AG04450 (cell line): ENCODE measurements around the gene DCLK1. TPM values are rescaled to one million over a fixed set of nuclear protein-coding genes. Genes with fewer than 3 reads are reported as not detected.

Source experiments
- CTCF ChIA-PET: fragments of 300-600, 350-600 bp; formaldehyde crosslinking; extraction: SDS; loops from one replicate; lab custom pipeline; 2022; ENCODE audit warnings: antibody characterized with exemption, inconsistent platforms; lab: Charles Lee
- POLR2A ChIA-PET: fragments of 350-600 bp; formaldehyde crosslinking; extraction: SDS; loops from one replicate; lab custom pipeline; 2021; ENCODE audit warnings: antibody characterized with exemption, inconsistent platforms; lab: Yijun Ruan, JAX
- DNase-seq: peaks from one replicate; pipeline ENCODE4 v3.0.0-alpha.2; 2011; ENCODE audit warnings: low read depth, low spot score
- H3K27ac ChIP-seq: one replicate; pipeline ENCODE4 v1.5.1; 2012; ENCODE audit warnings: low read depth, low read length, control low read depth
- H3K27me3 ChIP-seq: one replicate; pipeline ENCODE4 v1.6.0; 2012; ENCODE audit warnings: low read length; ENCODE audit not compliant: control insufficient read depth, insufficient read depth
- H3K4me3 ChIP-seq: 2 replicates; pipeline ENCODE4 v1.5.1; 2011; ENCODE audit warnings: mild to moderate bottlenecking, low read depth, low read length, control low read depth
- H3K9me3 ChIP-seq: 2 replicates; pipeline ENCODE4 v1.5.1; 2012; ENCODE audit warnings: low read length; ENCODE audit not compliant: control insufficient read depth, insufficient read depth
- CTCF ChIP-seq: IDR thresholded peaks from 2 replicates; pipeline ENCODE4 v1.5.1; 2011; ENCODE audit warnings: low read depth, low read length, control low read depth, inconsistent platforms
- polyA plus RNA-seq: library from polyadenylated mRNA; depleted of rRNA; stranded (reverse); fragments of >200 nt; gene quantifications from 2 replicates; pipeline ENCODE4 v1.2.3, GENCODE V29; 2011

DCLK1 gene
- polyA plus RNA-seq, 1 experiment = not detected

DNA sequence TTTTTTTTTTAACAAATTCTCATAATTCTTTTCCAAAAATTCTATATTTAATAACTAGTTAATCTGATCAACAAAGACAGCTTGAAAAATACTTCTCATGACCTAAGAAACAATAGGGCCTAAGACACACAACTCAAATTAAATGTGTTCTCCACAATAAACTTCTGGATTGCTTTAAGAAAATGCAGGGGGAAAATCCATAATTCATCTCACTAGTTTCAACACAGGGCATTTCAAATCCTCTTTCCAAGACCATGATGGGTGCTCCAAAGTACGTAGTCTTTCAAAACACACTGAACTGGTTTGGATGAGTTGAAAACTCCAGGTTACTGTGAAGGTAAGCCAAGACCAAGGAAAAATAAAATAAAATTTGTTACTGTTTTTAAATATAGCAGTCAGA lies 62.6 kb downstream of the DCLK1 start:
- Histone ChIP-seq H3K27ac (no peak overlapping the region), H3K27me3 (no peaks in the 10 kb centered on the region), H3K9me3 (no peaks in the 10 kb centered on the region), H3K4me3 (no peak overlapping the region)
- DNase-seq = no peak
- POLR2A ChIA-PET = no interaction called here
- CTCF ChIA-PET = no interaction called here
- TF ChIP-seq CTCF = no peak

GRCh38 chr13:36067746-36068381 lies 63.3 kb downstream of the DCLK1 start:
- Histone ChIP-seq H3K27ac (no peak overlapping the region), H3K4me3 (no peak overlapping the region), H3K9me3 (no peaks in the 10 kb centered on the region), H3K27me3 (no peaks in the 10 kb centered on the region)
- no peak for TF ChIP-seq CTCF
- POLR2A ChIA-PET = no interaction called here
- CTCF ChIA-PET = no interaction called here
- DNase-seq = no peak

DNA sequence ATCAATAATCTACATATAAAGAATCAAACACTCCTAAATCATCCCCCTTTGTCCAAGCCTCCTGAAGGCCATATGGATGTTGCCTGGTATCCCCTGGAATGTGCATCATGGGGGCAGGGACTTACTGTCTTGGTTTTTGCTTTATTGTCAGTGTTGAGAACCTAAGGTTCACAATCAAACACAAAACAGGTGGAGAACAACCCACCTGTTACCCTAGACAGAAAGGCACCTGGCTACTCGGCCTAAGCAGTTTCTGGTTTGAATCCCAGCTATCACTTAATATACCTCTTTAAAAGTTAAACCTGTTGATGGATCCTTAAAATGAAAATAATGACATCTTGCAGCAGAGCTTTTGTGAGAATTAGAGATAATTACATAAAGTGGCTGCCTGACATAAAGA lies 68.9 kb downstream of the DCLK1 start:
- ChIA-PET CTCF (no interaction called here), POLR2A (no interaction called here)
- no peaks in the 10 kb centered on the region for H3K27me3 ChIP-seq
- no peaks in the 10 kb centered on the region for H3K9me3 ChIP-seq
- TF ChIP-seq CTCF = no peak
- no peak overlapping the region for H3K4me3 ChIP-seq
- DNase-seq = no peak
- no peak overlapping the region for H3K27ac ChIP-seq

DNA sequence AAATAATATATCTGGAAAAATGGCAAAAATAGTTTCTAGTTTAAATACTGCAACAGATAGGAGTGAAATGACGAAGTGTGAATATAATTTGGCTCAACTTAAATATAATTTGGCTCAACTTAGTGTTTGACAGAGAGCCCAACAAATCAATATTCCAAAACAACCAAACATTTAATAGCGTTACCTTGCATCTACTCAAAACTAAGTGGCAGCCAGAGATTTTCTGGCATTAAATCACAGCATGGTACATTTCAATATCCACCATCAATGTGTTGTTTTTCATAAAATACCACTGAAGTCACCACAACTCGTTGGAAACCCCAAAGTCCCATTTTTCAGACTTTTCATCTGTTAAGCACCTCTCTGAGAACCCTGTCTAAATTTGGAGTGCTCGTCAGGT lies 69.6 kb downstream of the DCLK1 start:
- POLR2A ChIA-PET = no interaction called here
- H3K4me3 ChIP-seq = no peak overlapping the region
- no peaks in the 10 kb centered on the region for H3K27me3 ChIP-seq
- CTCF ChIA-PET = no interaction called here
- DNase-seq = no peak
- no peak for TF ChIP-seq CTCF
- H3K27ac ChIP-seq = no peak overlapping the region
- H3K9me3 ChIP-seq = no peaks in the 10 kb centered on the region

GRCh38 chr13:36061054-36061453 lies 70.1 kb downstream of the DCLK1 start:
- TF ChIP-seq CTCF = no peak
- Histone ChIP-seq H3K4me3 (no peak overlapping the region), H3K9me3 (no peaks in the 10 kb centered on the region), H3K27me3 (no peaks in the 10 kb centered on the region), H3K27ac (no peak overlapping the region)
- ChIA-PET CTCF (no interaction called here), POLR2A (no interaction called here)
- no peak for DNase-seq
